ENCODE results near the gene ROR1.
A peak's percentile ranks its signal among the peaks of the same experiment; 100 is the strongest.

Gene ROR1

GRCh38 chr1:64004451-64005025, 230.7 kb downstream of the ROR1 start:
- H3K4me3 ChIP-seq (ENCODE audit: low read length), result no peak overlapping the region
- no peak for DNase-seq (ENCODE audit: low read depth)
- TF ChIP-seq CTCF (IDR thresholded peaks at IDR 0.05; ENCODE audit: insufficient read depth, low read depth, low read length, missing control alignments), result no peak

GRCh38 chr1:64005801-64006200, 232.0 kb downstream of the ROR1 start:
- DNase-seq (ENCODE audit: low read depth), result no peak
- no peak for TF ChIP-seq CTCF (IDR thresholded peaks at IDR 0.05; ENCODE audit: insufficient read depth, low read depth, low read length, missing control alignments)
- no peak overlapping the region for H3K4me3 ChIP-seq (ENCODE audit: low read length)

GRCh38 chr1:64006276-64007051, 232.6 kb downstream of the ROR1 start:
- peak; percentile 81 for DNase-seq (ENCODE audit: low read depth)
- no peak for TF ChIP-seq CTCF (IDR thresholded peaks at IDR 0.05; ENCODE audit: insufficient read depth, low read depth, low read length, missing control alignments)
- no peak overlapping the region for H3K4me3 ChIP-seq (ENCODE audit: low read length)

GRCh38 chr1:64010316-64010715, 236.5 kb downstream of the ROR1 start:
- DNase-seq (ENCODE audit: low read depth), result peak; percentile 35
- no peak for TF ChIP-seq CTCF (IDR thresholded peaks at IDR 0.05; ENCODE audit: insufficient read depth, low read depth, low read length, missing control alignments)
- H3K4me3 ChIP-seq (ENCODE audit: low read length), result no peak overlapping the region

GRCh38 chr1:64013395-64013794, 239.6 kb downstream of the ROR1 start:
- no peak for TF ChIP-seq CTCF (IDR thresholded peaks at IDR 0.05; ENCODE audit: insufficient read depth, low read depth, low read length, missing control alignments)
- H3K4me3 ChIP-seq (ENCODE audit: low read length), result no peak overlapping the region
- no peak for DNase-seq (ENCODE audit: low read depth)

GRCh38 chr1:64019818-64020217, 246.0 kb downstream of the ROR1 start:
- no peak for TF ChIP-seq CTCF (IDR thresholded peaks at IDR 0.05; ENCODE audit: insufficient read depth, low read depth, low read length, missing control alignments)
- no peak overlapping the region for H3K4me3 ChIP-seq (ENCODE audit: low read length)
- no peak for DNase-seq (ENCODE audit: low read depth)

GRCh38 chr1:64021066-64021465, 247.2 kb downstream of the ROR1 start:
- no peak for DNase-seq (ENCODE audit: low read depth)
- no peak for TF ChIP-seq CTCF (IDR thresholded peaks at IDR 0.05; ENCODE audit: insufficient read depth, low read depth, low read length, missing control alignments)
- H3K4me3 ChIP-seq (ENCODE audit: low read length), result no peak overlapping the region

All from epithelial cell of esophagus (primary cell).